C4-2B (cell line): ENCODE results near the gene HSD17B11.
"Not testable (repeated sequence)": the region's sequence is repeated elsewhere in the genome, so short reads cannot be mapped to it uniquely, and the experiment has no call there.

Experiments
- H3K27ac ChIP-seq: fragments of 450-650 bp; 2 replicates; pipeline ENCODE4 v1.5.1; 2017
- ZFX ChIP-seq: fragments of 450-650 bp; IDR thresholded peaks from 2 replicates; pipeline ENCODE4 v1.6.1; 2017
- TF ChIP-seq, protein P1 (sequence below): fragments of 450-650 bp; conservative IDR thresholded peaks from 2 replicates; pipeline ENCODE4 v1.5.1; 2017; ENCODE audit warnings: mild to moderate bottlenecking

The HSD17B11 gene

DNA sequence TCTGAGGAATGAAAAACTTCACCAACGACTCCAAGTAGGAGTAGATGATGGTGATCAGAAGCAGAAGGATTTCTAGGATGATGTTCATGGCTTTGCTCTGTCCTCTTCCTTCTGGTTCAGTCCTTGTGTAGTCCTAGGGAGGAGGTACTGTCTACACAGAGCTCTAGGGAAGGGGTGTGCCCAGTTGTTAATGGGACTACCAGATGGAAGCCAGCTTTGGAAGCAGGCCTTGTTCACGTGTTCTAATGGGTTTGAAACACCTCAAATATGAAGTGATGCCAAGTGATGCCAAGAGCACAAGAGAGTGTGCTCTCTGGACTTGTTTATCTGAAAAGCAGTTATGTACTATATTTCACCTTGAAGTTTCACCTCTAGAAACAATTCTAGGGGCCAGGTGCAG is 68.2 kb downstream of the HSD17B11 start, which contains the start of gene HSD17B13:
TSS of gene HSD17B13 (minus strand) at position 129 of the 400 bp plus-strand sequence. CDS start at position 88, 41 bp downstream.
- no peak within 1 kb of the TSS for H3K27ac ChIP-seq
- no peak for TF ChIP-seq ZFX
- TF ChIP-seq, protein P1, sequence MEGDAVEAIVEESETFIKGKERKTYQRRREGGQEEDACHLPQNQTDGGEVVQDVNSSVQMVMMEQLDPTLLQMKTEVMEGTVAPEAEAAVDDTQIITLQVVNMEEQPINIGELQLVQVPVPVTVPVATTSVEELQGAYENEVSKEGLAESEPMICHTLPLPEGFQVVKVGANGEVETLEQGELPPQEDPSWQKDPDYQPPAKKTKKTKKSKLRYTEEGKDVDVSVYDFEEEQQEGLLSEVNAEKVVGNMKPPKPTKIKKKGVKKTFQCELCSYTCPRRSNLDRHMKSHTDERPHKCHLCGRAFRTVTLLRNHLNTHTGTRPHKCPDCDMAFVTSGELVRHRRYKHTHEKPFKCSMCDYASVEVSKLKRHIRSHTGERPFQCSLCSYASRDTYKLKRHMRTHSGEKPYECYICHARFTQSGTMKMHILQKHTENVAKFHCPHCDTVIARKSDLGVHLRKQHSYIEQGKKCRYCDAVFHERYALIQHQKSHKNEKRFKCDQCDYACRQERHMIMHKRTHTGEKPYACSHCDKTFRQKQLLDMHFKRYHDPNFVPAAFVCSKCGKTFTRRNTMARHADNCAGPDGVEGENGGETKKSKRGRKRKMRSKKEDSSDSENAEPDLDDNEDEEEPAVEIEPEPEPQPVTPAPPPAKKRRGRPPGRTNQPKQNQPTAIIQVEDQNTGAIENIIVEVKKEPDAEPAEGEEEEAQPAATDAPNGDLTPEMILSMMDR, result no peak

DNA sequence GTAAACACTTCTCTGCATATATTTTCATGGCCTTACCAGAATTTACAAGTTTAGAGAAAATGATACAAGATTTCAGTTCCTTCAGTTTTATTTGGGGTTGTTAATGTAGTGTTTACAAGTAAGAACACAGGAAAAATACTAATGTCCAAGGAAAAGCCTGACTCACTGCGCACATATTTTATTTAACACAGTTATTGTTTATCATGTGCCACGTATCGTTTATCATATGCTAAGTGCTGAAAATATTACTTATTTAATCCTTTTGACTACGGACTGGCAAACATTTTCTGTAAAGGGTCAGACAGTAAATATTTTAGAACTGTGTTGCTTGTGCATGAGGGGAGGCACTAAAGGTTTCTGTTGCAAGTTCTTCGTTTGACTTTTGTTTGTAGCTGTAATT is 69.1 kb downstream of the HSD17B11 start:
- TF ChIP-seq, protein P1, result no peak
- TF ChIP-seq ZFX, result no peak
- no peak overlapping the region for H3K27ac ChIP-seq

DNA sequence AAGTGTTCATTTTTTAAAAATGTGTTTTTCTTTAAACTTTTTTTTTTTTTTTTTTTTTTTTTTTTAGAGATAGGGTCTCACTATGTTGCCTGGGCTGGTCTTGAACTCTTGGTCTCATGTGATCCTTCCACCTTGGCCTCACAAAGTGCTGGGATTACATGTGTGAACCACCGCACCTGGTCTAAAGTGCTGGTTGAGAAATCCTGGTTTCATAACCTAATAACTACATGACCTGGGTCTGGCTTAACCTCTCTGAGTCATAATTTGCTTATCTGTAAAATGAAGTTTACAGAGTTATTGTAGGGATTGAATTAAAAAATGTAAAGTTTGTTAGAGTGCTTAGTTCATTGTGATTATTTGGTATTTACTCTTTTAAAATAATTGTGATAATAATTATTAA is 73.5 kb downstream of the HSD17B11 start:
- H3K27ac ChIP-seq, result no peak overlapping the region
- TF ChIP-seq ZFX, result no peak
- TF ChIP-seq, protein P1, result no peak

DNA sequence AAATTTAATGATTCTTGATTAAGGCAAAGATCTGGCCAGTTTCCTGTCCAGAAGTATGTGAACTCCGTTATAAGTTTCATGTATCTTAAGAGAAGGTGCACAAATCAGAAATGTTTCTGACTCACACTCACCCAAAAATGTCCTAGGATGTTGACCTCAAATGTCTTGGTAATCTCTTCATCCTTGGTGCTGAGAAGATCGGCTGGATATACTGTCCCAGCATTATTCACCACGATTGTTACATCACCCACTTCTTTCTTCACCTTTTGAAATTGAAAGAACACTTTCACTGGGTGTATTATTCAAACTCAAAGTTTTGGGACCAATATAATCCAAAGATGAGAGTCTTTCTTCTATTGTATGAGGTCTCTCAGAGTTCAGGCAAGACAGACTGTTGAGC is 74.0 kb downstream of the HSD17B11 start:
- no peak overlapping the region for H3K27ac ChIP-seq
- TF ChIP-seq ZFX, result no peak
- TF ChIP-seq, protein P1, result no peak

DNA sequence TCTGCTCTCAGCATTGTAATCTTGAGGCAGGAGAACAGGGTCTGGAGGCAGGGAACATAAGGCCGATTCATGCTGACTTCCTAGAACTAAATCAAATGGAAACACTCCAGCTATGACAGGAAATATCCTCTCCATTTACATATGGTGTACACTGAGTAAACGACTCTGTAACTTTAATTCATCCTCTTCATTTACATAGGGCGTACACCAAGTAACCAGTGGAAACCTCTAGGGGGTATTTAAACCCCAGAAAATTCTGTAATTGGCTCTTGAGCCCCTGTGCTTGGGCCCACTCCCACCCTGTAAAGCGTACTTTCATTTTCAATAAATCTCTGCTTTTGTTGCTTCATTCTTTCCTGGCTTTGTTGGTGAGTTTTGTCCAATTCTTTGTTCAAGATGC is 76.0 kb downstream of the HSD17B11 start:
- not testable (repeated sequence) for H3K27ac ChIP-seq

DNA sequence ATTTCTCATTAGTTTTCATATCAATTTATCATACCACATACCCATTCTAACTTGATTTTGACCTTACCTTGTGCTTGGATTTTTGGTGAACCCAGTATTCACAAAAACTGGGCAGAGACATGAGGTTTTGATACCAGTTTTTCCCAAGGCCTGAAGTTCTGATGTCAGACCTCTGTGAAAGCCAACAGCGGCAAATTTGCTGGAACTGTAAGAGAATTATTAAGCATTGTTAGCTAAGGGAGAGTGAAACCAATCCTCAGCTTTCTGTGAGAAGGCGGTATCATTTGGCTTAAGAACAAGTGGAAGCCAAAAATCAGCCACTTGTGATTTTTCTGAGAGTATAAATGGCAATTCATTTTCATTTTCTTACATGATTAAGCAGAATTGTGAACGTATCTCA is 77.2 kb downstream of the HSD17B11 start:
- no peak for TF ChIP-seq ZFX
- TF ChIP-seq, protein P1, result no peak

DNA sequence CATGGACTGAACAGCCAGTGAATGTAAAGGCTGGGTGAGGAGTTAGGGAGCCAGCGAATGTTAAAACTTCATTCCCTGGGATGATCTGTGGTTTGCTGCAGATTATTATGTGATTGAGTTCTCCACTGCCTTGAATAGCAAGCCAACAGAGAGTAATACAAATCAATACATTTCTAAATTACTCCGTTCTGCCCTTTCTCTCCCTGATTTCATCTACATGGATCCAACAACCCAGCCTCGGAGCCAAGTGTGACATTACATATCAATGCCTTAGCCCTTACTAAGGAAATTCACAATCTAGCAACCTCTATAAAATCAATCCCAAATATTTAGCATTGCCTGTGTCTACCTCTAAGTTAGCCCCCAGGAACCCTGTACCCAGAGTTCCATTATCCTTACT is 79.3 kb downstream of the HSD17B11 start:
- TF ChIP-seq, protein P1, result no peak
- TF ChIP-seq ZFX, result no peak
- H3K27ac ChIP-seq, result no peak overlapping the region

More for the DNA sequence above, 77.2 kb downstream of the HSD17B11 start:
- H3K27ac ChIP-seq, result no peak overlapping the region

DNA sequence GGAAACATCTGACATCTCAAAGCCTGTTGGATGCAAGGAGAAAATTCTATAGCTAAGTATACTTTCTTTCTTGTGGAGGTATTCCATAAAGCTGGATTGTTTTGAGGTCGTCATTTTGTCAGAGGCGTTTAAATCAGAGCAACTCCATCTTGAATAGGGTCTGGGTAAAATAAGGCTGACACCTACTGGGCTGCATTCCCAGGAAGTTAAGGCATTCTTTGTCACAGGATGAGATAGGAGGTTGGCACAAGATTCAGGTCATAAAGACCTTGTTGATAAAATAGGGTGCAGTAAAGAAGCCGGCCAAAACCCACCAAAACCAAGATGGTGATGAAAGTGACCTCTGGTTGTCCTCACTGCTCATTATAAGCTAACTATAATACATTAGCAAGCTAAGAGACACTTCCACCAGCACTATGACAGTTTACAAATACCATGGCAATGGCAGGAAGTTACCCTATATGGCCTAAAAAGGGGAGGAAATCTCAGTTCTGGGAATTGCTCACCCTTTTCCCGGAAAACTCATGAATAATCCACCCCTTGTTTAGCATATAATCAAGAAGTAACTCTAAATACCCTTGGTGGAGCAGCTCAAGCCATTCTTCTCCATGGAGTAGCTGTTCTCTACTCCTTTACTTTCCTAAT is 80.2 kb downstream of the HSD17B11 start:
- TF ChIP-seq ZFX, result no peak
- TF ChIP-seq, protein P1, result no peak
- H3K27ac ChIP-seq, result no peak overlapping the region
